Measurements from ENCODE around the gene NHERF2. TPM values are rescaled to one million over a fixed set of nuclear protein-coding genes. Genes with fewer than 3 reads are reported as not detected.
A peak's percentile ranks its signal among the peaks of the same experiment; 100 is the strongest.

NHERF2 gene
- 100 to 1,000 TPM in 1 of 4 donors, 10 to 100 TPM in 3; 61.6 to 156 (median 90.4) TPM for total RNA-seq
- polyA plus RNA-seq, result 10 to 100 TPM; 76.4 to 90.8 (median 86.2) TPM
- long read RNA-seq, donor 1, transcript SLC9A3R2-201 (7 exons, 2,194 nt), result major isoform, 22 of 40 reads
- long read RNA-seq, donor 1, transcript SLC9A3R2-202 (7 exons, 1,564 nt), result minor isoform, 6 of 40 reads
- long read RNA-seq, donor 1, partial matches to known transcripts, result 1 of 40 reads
- long read RNA-seq, donor 1, other reads (novel, unspliced or antisense), result 5 of 40 reads
- long read RNA-seq, donor 2, transcript SLC9A3R2-205 (5 exons, 1,087 nt), result minor isoform, 13 of 123 reads
- long read RNA-seq, donor 2, transcript SLC9A3R2-201 (7 exons, 2,194 nt), result major isoform, 46 of 123 reads
- long read RNA-seq, donor 2, transcript SLC9A3R2-208 (6 exons, 1,199 nt), result minor isoform, 28 of 123 reads
- long read RNA-seq, donor 2, transcript SLC9A3R2-202 (7 exons, 1,564 nt), result minor isoform, 12 of 123 reads
- long read RNA-seq, donor 2, partial matches to known transcripts, result 9 of 123 reads
- long read RNA-seq, donor 2, other reads (novel, unspliced or antisense), result 11 of 123 reads

GRCh38 chr16:2026461-2027023, at the start of gene NHERF2:
TSS of gene NHERF2 (plus strand) at chr16:2026902. CDS start at chr16:2027006, 104 bp downstream.
- TF ChIP-seq CTCF (IDR thresholded peaks at IDR 0.05), result no peak
- intact Hi-C loops (cut with DNase I), result loop anchor here in 1 of 2 donors (1.0 kb wide), 1 partner anchor 46 kb away; no protein-coding TSS in a partner anchor

GRCh38 chr16:1976951-1977874, 49.5 kb upstream of the NHERF2 start:
- intact Hi-C loops (cut with DNase I), result no loop called here
- DNase-seq (no peak), ATAC-seq (no peak)
- H3K4me3 ChIP-seq, result no peak overlapping the region
- no peaks in the 10 kb centered on the region for H3K9me3 ChIP-seq
- no peaks in the 10 kb centered on the region for H3K27me3 ChIP-seq (ENCODE audit: insufficient read depth in 3 of 3, low read length in 2 of 3)
- TF ChIP-seq CTCF (IDR thresholded peaks at IDR 0.05), result no peak
- WGBS, 3 donors, result 87 to 91% (median 91%) methylated on average over 32 to 33 of the region's 33 CpGs
- H3K27ac ChIP-seq, result no peak overlapping the region
- H3K4me1 ChIP-seq, result peaks cover 25% of the 10 kb centered on the region
- H3K36me3 ChIP-seq (ENCODE audit: insufficient read depth in 1 of 2, low read depth in 1 of 2), result peaks cover 8 to 53% of the 10 kb centered on the region in 2 donors

More at GRCh38 chr16:2026461-2027023, at the start of gene NHERF2:
- Histone ChIP-seq H3K27ac (peak within 1 kb of the TSS; percentile 70), H3K4me1 (peaks cover 24% of the 10 kb centered on the region), H3K9me3 (no peaks in the 10 kb centered on the region), H3K27me3 (ENCODE audit: insufficient read depth in 3 of 3, low read length in 2 of 3) (peaks cover 0 to 3% (median 2%) of the 10 kb centered on the region in 3 donors), H3K36me3 (ENCODE audit: insufficient read depth in 1 of 2, low read depth in 1 of 2) (peaks cover 0 to 5% of the 10 kb centered on the region in 2 donors), H3K4me3 (peak within 1 kb of the TSS; percentile 78)
- DNase-seq, result peak in 1 of 2 donors; percentile 66
- WGBS, 3 donors, result 7 to 29% (median 11%) methylated on average over 10 to 59 of the region's 59 CpGs
- ATAC-seq, result peak; percentile 10 to 38 (median 26)

GRCh38 chr16:1977875-1978268, 48.8 kb upstream of the NHERF2 start:
- Histone ChIP-seq H3K27me3 (ENCODE audit: insufficient read depth in 3 of 3, low read length in 2 of 3) (no peaks in the 10 kb centered on the region), H3K4me1 (peaks cover 21% of the 10 kb centered on the region), H3K36me3 (ENCODE audit: insufficient read depth in 1 of 2, low read depth in 1 of 2) (peaks cover 8 to 53% of the 10 kb centered on the region in 2 donors), H3K27ac (no peak overlapping the region), H3K9me3 (no peaks in the 10 kb centered on the region), H3K4me3 (no peak overlapping the region)
- no peak for TF ChIP-seq CTCF (IDR thresholded peaks at IDR 0.05)
- intact Hi-C loops (cut with DNase I), result no loop called here
- WGBS, 3 donors, result 92 to 95% (median 95%) methylated on average over 17 to 18 of the region's 18 CpGs
- DNase-seq (no peak), ATAC-seq (no peak)

- H3K36me3 ChIP-seq (ENCODE audit: insufficient read depth in 1 of 2, low read depth in 1 of 2), result peaks cover 8 to 50% of the 10 kb centered on the region in 2 donors
- intact Hi-C loops (cut with DNase I), result no loop called here
- TF ChIP-seq CTCF (IDR thresholded peaks at IDR 0.05), result no peak
- DNase-seq (no peak), ATAC-seq (no peak)
- no peaks in the 10 kb centered on the region for H3K27me3 ChIP-seq (ENCODE audit: insufficient read depth in 3 of 3, low read length in 2 of 3)
- peaks cover 21% of the 10 kb centered on the region for H3K4me1 ChIP-seq
- no peaks in the 10 kb centered on the region for H3K9me3 ChIP-seq
- 82 to 84% (median 82%) methylated on average over 32 to 37 of the region's 37 CpGs for WGBS, 3 donors
- no peak overlapping the region for H3K27ac ChIP-seq
- H3K4me3 ChIP-seq, result no peak overlapping the region
Observed at GRCh38 chr16:1978476-1979120, 48.1 kb upstream of the NHERF2 start.

Data from psoas muscle (tissue), 8 donors.